BJ (cell line): ENCODE results near the gene SOX4. TPM values are rescaled to one million over a fixed set of nuclear protein-coding genes. Genes with fewer than 3 reads are reported as not detected.

Experiments used
- CTCF ChIA-PET: fragments of 350-600 bp; formaldehyde crosslinking; extraction: SDS; loops from one replicate; lab custom pipeline; 2021; ENCODE audit warnings: antibody characterized with exemption, inconsistent platforms; lab: Yijun Ruan, JAX
- POLR2A ChIA-PET: fragments of 300-600 bp; sonication (Branson Sonifier 250); formaldehyde crosslinking; extraction: SDS; loops from one replicate; lab custom pipeline; 2021; ENCODE audit warnings: antibody characterized with exemption; lab: Charles Lee
- DNase-seq: peaks from one replicate; pipeline ENCODE4 v3.0.0-alpha.2; 2011; ENCODE audit warnings: low read depth
- H3K27me3 ChIP-seq: 2 replicates; pipeline ENCODE4 v1.6.0; 2011; ENCODE audit warnings: low read length; ENCODE audit not compliant: control insufficient read depth, insufficient read depth
- H3K36me3 ChIP-seq: 2 replicates; pipeline ENCODE4 v1.5.1; 2011; ENCODE audit warnings: low read length; ENCODE audit not compliant: control insufficient read depth, insufficient read depth
- H3K4me3 ChIP-seq: 2 replicates; pipeline ENCODE4 v1.5.1; 2011; ENCODE audit warnings: low read depth, mild to moderate bottlenecking, control low read depth, low read length
- polyA plus RNA-seq: library from polyadenylated mRNA; depleted of rRNA; stranded (reverse); fragments of >200 nt; gene quantifications from 2 replicates; pipeline ENCODE4 v1.2.3, GENCODE V29; 2011
- TF ChIP-seq, protein P1 (sequence below): IDR thresholded peaks from 2 replicates; pipeline ENCODE4 v1.5.1; 2011; ENCODE audit warnings: low read depth, mild to moderate bottlenecking, control low read depth, inconsistent platforms, low read length, moderate library complexity; ENCODE audit not compliant: insufficient read depth

The SOX4 gene
- polyA plus RNA-seq, 1 experiment: 2.4 TPM

DNA sequence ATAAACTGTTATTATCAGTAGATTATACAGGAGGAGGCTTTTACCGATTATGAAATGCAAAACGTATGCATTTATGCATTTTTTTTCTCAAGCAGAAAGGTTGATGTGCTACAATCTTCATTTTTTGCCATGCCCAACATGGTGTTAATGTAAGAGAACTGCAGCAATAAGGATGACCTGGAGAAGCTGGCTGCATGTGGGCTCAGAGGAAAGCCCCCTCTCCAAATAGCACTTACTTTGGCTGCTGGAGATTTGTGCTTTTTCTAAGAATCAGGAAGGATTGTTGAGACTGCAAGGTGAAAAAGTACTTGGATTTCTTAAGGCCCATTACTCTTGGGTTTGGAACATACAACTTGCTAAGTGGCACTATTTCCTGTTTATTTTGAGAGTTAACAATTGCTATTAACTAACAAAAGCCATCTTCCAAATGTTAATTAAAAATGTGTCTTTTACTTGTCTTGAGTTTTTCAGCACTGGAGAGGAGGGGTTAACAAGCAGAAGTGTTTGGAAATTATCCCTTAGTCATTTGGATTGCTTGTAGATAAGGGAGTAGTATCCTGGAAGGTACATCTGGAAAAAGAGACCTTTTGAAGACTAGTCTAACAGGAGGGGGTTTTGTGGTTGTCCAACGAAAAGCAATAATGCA lies 5.6 kb downstream of the SOX4 start:
- Histone ChIP-seq H3K36me3 (no peaks in the 10 kb centered on the region), H3K4me3 (no peak overlapping the region), H3K27me3 (no peaks in the 10 kb centered on the region)
- POLR2A ChIA-PET: interaction anchor here (0.7 kb wide), 1 partner anchor 25 kb away, joined by 3 read pairs; no protein-coding TSS in a partner anchor
- CTCF ChIA-PET: interaction anchor here (0.5 to 2.1 kb wide), 3 partner anchors 322 to 1848 kb away, joined by 3 to 4 read pairs (median 4); no protein-coding TSS in a partner anchor
- TF ChIP-seq, protein P1, sequence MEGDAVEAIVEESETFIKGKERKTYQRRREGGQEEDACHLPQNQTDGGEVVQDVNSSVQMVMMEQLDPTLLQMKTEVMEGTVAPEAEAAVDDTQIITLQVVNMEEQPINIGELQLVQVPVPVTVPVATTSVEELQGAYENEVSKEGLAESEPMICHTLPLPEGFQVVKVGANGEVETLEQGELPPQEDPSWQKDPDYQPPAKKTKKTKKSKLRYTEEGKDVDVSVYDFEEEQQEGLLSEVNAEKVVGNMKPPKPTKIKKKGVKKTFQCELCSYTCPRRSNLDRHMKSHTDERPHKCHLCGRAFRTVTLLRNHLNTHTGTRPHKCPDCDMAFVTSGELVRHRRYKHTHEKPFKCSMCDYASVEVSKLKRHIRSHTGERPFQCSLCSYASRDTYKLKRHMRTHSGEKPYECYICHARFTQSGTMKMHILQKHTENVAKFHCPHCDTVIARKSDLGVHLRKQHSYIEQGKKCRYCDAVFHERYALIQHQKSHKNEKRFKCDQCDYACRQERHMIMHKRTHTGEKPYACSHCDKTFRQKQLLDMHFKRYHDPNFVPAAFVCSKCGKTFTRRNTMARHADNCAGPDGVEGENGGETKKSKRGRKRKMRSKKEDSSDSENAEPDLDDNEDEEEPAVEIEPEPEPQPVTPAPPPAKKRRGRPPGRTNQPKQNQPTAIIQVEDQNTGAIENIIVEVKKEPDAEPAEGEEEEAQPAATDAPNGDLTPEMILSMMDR: no peak
- no peak for DNase-seq

DNA sequence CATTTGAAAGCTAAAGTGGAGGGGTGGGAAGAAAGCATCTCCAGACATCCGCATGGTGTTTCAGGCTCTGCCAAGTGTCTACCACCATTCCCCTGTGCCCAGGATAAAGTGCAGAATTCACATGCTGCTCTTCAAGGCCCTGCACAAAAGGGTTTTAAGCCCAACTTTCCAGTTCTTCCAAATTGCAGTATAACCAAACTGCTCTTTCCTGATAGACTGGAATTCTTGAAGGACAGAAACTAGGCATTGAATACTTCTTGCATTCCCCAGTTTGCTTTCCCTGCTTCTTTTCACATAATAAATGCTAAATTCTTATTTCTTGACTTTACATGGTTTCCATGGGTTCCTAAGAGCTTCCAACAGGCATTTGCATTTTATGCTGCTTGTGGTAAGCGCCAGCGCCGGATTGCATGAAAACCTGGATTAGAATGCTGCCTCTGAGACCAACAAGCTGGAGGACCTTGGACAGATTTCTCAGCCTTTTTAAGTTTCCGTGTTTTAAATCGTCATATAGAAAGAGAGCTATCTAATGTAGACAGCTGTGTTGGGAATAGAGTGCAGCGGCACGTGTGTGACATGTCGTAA lies 7.9 kb downstream of the SOX4 start:
- Histone ChIP-seq H3K36me3 (no peaks in the 10 kb centered on the region), H3K27me3 (no peaks in the 10 kb centered on the region), H3K4me3 (no peak overlapping the region)
- ChIA-PET CTCF (no interaction called here), POLR2A (no interaction called here)
- no peak for DNase-seq
- TF ChIP-seq, protein P1: no peak

DNA sequence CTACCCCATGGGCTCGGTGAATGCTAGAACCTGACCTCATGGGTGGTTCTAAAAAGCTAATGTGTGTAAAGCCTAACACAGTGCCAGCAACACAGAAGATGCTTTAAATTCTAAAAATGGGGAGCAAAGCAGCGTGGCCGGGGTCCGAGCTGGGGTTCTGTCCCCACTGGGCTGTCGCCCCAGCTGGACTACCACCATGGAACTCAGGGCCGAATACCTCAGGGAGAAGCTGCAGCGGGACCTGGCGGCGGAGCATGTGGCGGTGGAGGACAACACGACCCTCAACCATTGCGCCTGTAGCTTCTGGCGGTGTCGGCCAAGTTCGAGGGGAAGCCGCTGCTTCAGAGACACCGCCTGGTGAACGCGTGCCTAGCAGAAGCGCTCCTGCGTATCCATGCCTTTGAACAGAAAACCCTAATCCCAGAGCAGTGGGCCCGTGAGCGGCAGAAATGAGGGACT lies 8.4 kb downstream of the SOX4 start:
- DNase-seq: no peak
- Histone ChIP-seq H3K36me3 (no peaks in the 10 kb centered on the region), H3K27me3 (no peaks in the 10 kb centered on the region), H3K4me3 (no peak overlapping the region)
- POLR2A ChIA-PET: no interaction called here
- TF ChIP-seq, protein P1: no peak
- CTCF ChIA-PET: no interaction called here

DNA sequence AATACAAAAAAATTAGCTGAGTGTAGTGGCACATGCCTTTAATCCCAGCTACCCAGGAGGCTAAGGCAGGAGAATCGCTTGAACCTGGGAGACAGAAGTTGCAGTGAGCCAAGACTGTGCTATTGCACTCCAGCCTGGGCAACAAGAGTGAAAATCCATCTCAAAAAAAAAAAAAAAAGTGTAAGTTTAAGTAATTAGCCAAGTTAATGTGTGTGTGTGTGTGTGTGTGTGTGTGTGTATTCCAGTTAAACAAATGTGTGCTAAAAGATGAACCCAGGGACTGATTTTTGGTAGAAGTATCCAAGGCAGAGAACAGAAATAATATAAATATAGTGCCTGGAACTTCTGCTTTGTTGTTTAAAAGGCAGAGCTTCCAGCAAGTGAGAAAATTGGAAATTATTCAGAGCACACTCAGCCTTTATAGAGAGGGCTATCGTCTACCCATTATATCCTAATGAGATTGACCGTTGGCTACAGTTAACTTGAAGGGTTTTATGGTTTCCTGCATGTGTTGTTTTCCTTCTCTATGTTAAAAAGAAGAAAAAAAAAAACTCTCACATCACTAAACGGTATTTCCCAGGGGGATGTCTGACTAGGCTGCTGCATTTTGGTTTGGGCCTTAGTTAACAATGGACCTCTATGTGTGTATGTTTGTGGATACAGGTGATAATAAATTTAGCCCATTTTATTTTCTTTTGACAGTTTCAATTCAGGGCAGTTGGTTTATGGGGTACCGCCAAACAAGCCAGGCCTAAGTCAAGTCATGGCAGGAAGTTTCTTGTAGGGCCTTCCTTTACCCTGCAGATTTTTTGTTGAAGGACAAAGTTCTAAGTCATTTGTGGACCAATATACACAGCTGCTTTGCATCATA lies 9.8 kb downstream of the SOX4 start:
- TF ChIP-seq, protein P1: no peak
- H3K27me3 ChIP-seq: no peaks in the 10 kb centered on the region
- no peak for DNase-seq
- CTCF ChIA-PET: no interaction called here
- no peaks in the 10 kb centered on the region for H3K36me3 ChIP-seq
- POLR2A ChIA-PET: interaction anchor here (0.5 kb wide), 1 partner anchor 73 kb away, joined by 3 read pairs; no protein-coding TSS in a partner anchor
- no peak overlapping the region for H3K4me3 ChIP-seq

DNA sequence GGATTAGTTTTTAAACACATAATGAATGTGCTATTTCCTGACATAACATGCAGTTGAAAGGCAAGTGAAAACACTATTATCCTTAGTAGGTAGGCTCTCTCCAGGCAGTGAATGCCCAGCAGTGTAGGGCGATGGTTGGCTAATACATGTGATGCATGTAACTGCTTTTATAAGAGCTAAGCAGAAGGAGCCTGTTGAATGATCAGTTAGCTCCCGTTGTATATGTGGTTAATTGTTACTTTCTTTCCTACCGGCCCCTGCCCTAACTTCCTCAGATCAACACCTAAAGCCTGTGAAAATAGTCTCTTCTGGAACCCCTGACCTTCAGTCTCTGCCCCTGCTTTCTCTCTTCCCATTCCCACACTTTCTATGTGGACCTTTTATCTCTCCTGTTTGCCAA lies 10.5 kb downstream of the SOX4 start:
- no peaks in the 10 kb centered on the region for H3K36me3 ChIP-seq
- POLR2A ChIA-PET: interaction anchor here (0.5 kb wide), 1 partner anchor 72 kb away, joined by 3 read pairs; no protein-coding TSS in a partner anchor
- no peaks in the 10 kb centered on the region for H3K27me3 ChIP-seq
- TF ChIP-seq, protein P1: no peak
- CTCF ChIA-PET: no interaction called here
- no peak for DNase-seq
- H3K4me3 ChIP-seq: no peak overlapping the region
